Smooth muscle cell (in vitro differentiated cells): ENCODE measurements around the gene ITGB3. TPM values are rescaled to one million over a fixed set of nuclear protein-coding genes. Genes with fewer than 3 reads are reported as not detected.

ENCODE experiments used
- DNase-seq: peaks from one replicate; lab custom pipeline; 2025; ENCODE audit not compliant: unreplicated experiment; lab: John Stamatoyannopoulos, UW
- H2AFZ ChIP-seq: fragments of 200-600 bp; sonication (generic); 2 replicates; pipeline ENCODE4 v1.6.0; 2016; ENCODE audit warnings: antibody characterized with exemption, low read depth, mild to moderate bottlenecking
- H3F3A ChIP-seq: fragments of 200-600 bp; sonication (generic); 2 replicates; pipeline ENCODE4 v1.6.0; 2017; ENCODE audit warnings: antibody characterized with exemption, low read depth
- H3K27ac ChIP-seq: fragments of 200-600 bp; sonication (generic); 2 replicates; pipeline ENCODE4 v1.5.1; 2016; ENCODE audit warnings: low read depth, mild to moderate bottlenecking
- H3K27me3 ChIP-seq: fragments of 200-600 bp; sonication (generic); 2 replicates; pipeline ENCODE4 v1.6.1; 2016; ENCODE audit warnings: low read depth, mild to moderate bottlenecking
- H3K36me3 ChIP-seq: fragments of 200-600 bp; sonication (generic); 2 replicates; pipeline ENCODE4 v1.5.1; 2016; ENCODE audit warnings: low read depth
- H3K4me1 ChIP-seq: fragments of 200-600 bp; sonication (generic); 2 replicates; pipeline ENCODE4 v1.5.1; 2016; ENCODE audit warnings: low read depth
- H3K4me2 ChIP-seq: fragments of 200-600 bp; sonication (generic); 2 replicates; pipeline ENCODE4 v1.6.0; 2016; ENCODE audit warnings: mild to moderate bottlenecking
- H3K4me3 ChIP-seq: fragments of 200-600 bp; sonication (generic); 2 replicates; pipeline ENCODE4 v1.5.1; 2016; ENCODE audit warnings: mild to moderate bottlenecking
- H3K79me2 ChIP-seq: fragments of 200-600 bp; sonication (generic); 2 replicates; pipeline ENCODE4 v1.6.0; 2016; ENCODE audit warnings: low read depth, mild to moderate bottlenecking
- H3K9ac ChIP-seq: fragments of 200-600 bp; sonication (generic); 2 replicates; pipeline ENCODE4 v1.6.0; 2016; ENCODE audit warnings: low read depth
- H3K9me3 ChIP-seq: fragments of 200-600 bp; sonication (generic); replicated peaks from 2 replicates; pipeline ENCODE4 v1.5.1; 2016; ENCODE audit warnings: low read depth
- H4K20me1 ChIP-seq: fragments of 200-600 bp; sonication (generic); 2 replicates; pipeline ENCODE4 v1.6.0; 2016; ENCODE audit warnings: low read depth
- CTCF ChIP-seq: fragments of 200-600 bp; sonication (generic); IDR thresholded peaks from 2 replicates; pipeline ENCODE4 v1.5.1; 2017; ENCODE audit warnings: borderline replicate concordance, mild to moderate bottlenecking, antibody characterized with exemption; ENCODE audit not compliant: insufficient read depth, poor library complexity, severe bottlenecking
- WGBS: methylation state at CpG from one replicate; pipeline ENCODE4 v1.1.7; 2016; ENCODE audit warnings: low lambda C conversion rate; 5-methylcytosine and 5-hydroxymethylcytosine counted together
- polyA plus RNA-seq: library from polyadenylated mRNA; unstranded; fragments of >200 nt; fragmentation: Nextera tagmentation; extraction: Ambion mirVana; gene quantifications from 2 replicates; pipeline ENCODE4 v1.2.1, GENCODE V29; 2016
- total RNA-seq: library from RNA; depleted of rRNA; stranded (reverse); fragments of >200 nt; gene quantifications from 2 replicates; pipeline ENCODE4 v1.2.3, GENCODE V29; 2014

The ITGB3 gene
- total and polyA plus RNA-seq, 2 experiments from 2014 or later, result 3.9 to 7.9 TPM

- Histone ChIP-seq H4K20me1 (no peaks in the 10 kb centered on the region), H3F3A (no peaks in the 10 kb centered on the region), H3K27ac (no peak overlapping the region), H3K36me3 (no peaks in the 10 kb centered on the region), H3K4me2 (no peak overlapping the region), H3K9me3 (no peaks in the 10 kb centered on the region), H3K4me1 (peaks cover 4% of the 10 kb centered on the region), H3K79me2 (no peaks in the 10 kb centered on the region), H3K4me3 (no peak overlapping the region), H2AFZ (no peak overlapping the region), H3K27me3 (no peaks in the 10 kb centered on the region), H3K9ac (no peak overlapping the region)
- DNase-seq, result no peak
- TF ChIP-seq CTCF, result no peak
Measured at GRCh38 chr17:47311420-47311819, 57.8 kb downstream of the ITGB3 start.

GRCh38 chr17:47315451-47316266, 62.0 kb downstream of the ITGB3 start:
- H3K9me3 ChIP-seq, result no peaks in the 10 kb centered on the region
- H3K79me2 ChIP-seq, result no peaks in the 10 kb centered on the region
- H4K20me1 ChIP-seq, result no peaks in the 10 kb centered on the region
- peak overlapping the region; percentile 6 for H2AFZ ChIP-seq
- H3F3A ChIP-seq, result no peaks in the 10 kb centered on the region
- peak overlapping the region; percentile 13 for H3K9ac ChIP-seq
- H3K27ac ChIP-seq, result peak overlapping the region; percentile 70
- H3K27me3 ChIP-seq, result no peaks in the 10 kb centered on the region
- DNase-seq, result no peak
- peak overlapping the region; percentile 68 for H3K4me2 ChIP-seq
- H3K4me1 ChIP-seq, result peaks cover 4% of the 10 kb centered on the region
- H3K4me3 ChIP-seq, result no peak overlapping the region
- TF ChIP-seq CTCF, result peak; percentile 86
- no peaks in the 10 kb centered on the region for H3K36me3 ChIP-seq
- 11% methylated on average over 7 of the region's 7 CpGs for WGBS

GRCh38 chr17:47316311-47316710, 62.7 kb downstream of the ITGB3 start:
- Histone ChIP-seq H3K9ac (no peak overlapping the region), H3K79me2 (no peaks in the 10 kb centered on the region), H3K4me3 (no peak overlapping the region), H3K4me2 (peak overlapping the region; percentile 68), H2AFZ (peak overlapping the region; percentile 6), H3K9me3 (no peaks in the 10 kb centered on the region), H3K4me1 (peaks cover 4% of the 10 kb centered on the region), H3F3A (no peaks in the 10 kb centered on the region), H4K20me1 (no peaks in the 10 kb centered on the region), H3K36me3 (no peaks in the 10 kb centered on the region), H3K27ac (peak overlapping the region; percentile 70), H3K27me3 (no peaks in the 10 kb centered on the region)
- TF ChIP-seq CTCF, result no peak
- WGBS, result 52% methylated on average over 3 of the region's 3 CpGs
- DNase-seq, result no peak

- H3K9me3 ChIP-seq, result no peaks in the 10 kb centered on the region
- no peak overlapping the region for H2AFZ ChIP-seq
- H3K4me1 ChIP-seq, result peaks cover 4% of the 10 kb centered on the region
- H4K20me1 ChIP-seq, result no peaks in the 10 kb centered on the region
- no peaks in the 10 kb centered on the region for H3K27me3 ChIP-seq
- no peaks in the 10 kb centered on the region for H3F3A ChIP-seq
- H3K9ac ChIP-seq, result no peak overlapping the region
- 91% methylated on average over 2 of the region's 2 CpGs for WGBS
- H3K27ac ChIP-seq, result no peak overlapping the region
- TF ChIP-seq CTCF, result no peak
- no peak overlapping the region for H3K4me2 ChIP-seq
- H3K79me2 ChIP-seq, result no peaks in the 10 kb centered on the region
- no peak overlapping the region for H3K4me3 ChIP-seq
- DNase-seq, result no peak
- no peaks in the 10 kb centered on the region for H3K36me3 ChIP-seq
Measured at GRCh38 chr17:47317119-47317518, 63.5 kb downstream of the ITGB3 start.
